Activated CD4-positive, alpha-beta T cell treated with anti-CD3 and anti-CD28 coated beads for 1 hour (primary cell): Measurements from ENCODE around the gene KRTAP3-2.

ENCODE experiments used
- DNase-seq: peaks from one replicate; pipeline ENCODE4 v3.0.0-alpha.2; 2020

The KRTAP3-2 gene

DNA sequence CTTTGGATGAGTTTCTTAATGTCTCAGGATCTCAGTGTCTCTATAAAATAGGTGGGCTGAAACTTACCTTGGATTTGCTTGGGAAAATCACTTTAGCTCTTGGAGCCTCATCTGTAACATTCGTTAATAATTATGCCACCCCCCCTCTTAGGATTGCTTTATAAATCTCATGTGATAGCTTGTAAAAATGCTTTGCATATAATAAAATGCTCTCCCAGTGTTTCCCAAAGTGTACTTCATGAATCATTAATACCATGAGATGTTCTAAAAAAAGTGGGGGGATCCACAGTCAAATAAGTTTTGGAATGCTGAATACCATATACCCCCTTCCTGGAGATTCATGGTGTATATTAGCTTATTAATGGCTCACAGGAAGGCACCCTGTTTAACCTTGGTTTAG, 38.1 kb downstream of the KRTAP3-2 start:
- DNase-seq, result no peak

DNA sequence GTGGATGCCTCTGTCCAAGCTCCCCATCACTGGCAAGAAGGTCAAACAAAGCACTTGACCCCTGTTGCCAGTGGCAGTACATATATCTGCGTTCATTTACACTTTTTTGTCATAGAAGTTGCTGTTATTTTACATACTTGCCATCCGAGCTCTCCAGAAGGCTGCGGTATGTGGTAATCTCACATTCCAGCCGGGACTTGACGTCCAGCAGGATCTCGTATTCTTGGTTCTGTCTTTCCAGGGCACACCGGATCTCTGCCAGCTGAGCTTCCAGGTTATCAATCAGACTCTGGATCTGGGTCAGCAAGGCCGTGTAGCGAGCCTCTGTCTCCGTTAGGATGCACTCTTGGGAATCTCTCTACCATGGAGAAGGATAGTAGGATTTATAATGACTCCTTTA, 39.6 kb downstream of the KRTAP3-2 start:
- no peak for DNase-seq

DNA sequence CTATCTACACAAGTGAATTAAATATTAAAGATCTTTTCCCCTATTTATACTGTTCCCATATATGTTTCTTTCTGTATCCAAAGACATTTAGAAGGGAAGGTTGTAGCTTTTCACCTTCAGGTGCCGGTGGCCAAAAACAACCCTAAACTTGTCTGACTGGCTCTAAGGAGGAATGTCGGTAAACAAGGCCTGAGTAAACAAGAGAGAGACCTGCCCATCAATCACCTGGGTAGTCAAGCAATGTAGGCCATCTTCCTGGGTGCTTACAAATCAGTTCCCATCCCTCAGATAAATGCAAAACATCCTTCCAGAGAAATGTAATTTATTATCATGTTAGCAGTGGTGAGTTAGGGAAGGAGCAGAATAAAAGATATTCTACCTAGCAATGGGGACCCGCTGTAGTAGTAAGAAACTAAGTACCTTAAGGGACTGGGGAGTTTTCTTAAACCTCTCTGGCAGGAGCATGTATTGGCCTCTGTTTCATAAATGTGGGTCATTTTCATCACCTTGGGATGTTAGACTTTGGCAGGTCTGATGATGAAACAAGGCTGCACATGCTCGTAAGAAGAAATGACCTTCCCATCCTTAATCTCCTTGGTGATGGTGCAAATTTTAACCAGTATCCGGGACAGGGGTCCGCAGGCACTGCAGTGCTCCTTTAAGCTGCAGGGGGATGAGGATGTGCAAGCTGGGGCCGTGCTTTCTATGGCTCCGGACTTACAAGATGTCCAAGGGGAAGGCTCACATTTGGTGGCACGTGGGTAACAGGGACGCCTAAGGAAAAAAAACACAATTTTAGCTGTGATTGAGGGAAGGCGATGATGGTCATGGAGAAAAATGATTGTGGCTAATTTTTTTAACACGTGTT, 41.4 kb downstream of the KRTAP3-2 start:
- no peak for DNase-seq

DNA sequence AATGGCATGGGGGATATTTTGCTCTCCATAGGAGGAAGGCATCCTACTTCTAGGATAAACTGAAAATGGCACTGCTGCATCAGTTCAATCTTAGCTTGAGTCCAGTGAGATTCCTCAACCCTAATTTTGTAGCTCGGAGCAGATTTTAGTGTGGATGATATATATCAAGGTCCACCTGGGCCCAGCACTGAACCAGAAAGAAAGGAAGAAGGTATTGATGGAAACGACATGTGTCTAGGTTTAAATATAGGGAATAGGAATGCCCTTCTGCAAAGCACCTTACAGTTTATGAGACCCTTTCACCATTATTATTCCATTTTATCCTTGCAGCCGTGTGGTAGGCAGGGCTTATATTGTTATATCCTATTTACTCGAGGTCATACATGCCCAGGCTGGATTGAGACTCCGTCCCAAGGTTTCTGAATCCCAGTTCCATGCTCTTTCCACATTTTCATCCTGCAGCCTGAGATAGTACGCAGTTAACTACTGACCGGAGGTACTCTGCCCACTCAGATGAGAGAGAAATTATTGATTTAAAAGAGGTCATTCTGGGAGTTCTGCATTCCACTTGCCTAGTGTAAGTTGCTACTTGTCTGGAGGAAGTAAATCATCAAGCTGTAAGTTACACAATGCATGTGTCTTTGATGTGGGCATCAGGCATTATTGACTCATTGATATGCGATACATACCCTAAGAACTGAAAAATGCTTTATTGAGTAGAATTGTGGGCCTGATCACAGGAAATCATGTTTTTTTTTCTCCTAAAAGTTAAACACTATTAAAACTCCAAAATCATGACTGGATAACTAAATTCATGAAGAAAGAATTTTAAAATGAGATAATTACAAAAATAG, 43.1 kb downstream of the KRTAP3-2 start:
- DNase-seq, result no peak

DNA sequence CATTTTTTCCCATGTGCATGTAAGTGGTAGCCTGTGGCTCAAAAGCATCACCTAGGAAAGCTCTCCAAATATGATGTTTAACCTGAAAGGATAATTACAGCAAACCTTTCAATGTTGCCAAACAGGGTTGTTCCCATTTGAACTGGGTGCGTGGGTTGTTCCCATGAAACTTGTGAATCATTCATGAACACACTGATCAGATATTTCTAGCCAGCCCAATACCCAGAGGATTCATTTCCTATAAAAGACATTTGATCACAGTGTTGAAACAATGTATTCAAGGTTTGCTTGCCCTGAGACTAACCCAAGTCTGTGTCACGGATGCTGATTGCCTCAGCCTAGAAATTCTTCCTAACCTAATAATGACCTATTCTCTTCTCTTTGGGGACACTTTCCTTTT, 45.8 kb downstream of the KRTAP3-2 start:
- no peak for DNase-seq

DNA sequence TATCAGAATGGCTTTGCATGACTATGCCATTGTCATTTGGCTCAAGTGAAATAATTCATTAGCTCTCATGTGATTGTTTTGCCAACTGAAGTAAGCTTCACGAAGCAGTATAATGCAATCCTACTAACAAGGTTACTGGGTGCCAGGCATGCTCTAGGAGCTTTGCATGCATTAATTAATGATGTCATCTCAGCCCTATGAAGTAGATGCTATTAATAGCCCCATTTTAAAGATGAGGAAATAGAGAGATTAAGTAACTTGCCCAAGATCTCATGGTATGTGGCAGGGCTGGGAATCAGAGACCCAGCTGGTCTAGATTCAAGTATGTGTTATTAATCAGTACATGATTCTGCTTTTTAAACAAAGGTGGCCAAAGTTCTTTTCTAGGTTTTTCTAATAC, 47.0 kb downstream of the KRTAP3-2 start:
- DNase-seq, result no peak

DNA sequence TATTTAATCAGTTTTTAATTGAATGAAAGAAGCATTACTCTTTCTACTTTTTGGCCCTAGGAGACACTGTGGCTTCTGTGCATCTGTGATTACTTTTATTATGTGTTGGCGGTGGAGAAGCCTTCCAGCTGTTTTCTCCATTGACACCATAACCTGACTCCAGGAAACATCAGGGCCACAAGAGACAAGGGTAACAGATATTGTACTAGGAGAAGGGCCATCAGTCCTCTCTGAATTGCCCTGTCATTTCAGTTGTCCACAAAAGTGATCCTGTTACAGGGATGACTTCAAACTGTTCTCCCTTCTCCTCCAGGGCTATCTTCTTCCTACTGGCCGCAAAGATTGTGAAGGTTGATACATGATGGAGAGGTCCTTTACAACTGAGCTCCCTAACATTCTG, 47.6 kb downstream of the KRTAP3-2 start:
- DNase-seq, result no peak

DNA sequence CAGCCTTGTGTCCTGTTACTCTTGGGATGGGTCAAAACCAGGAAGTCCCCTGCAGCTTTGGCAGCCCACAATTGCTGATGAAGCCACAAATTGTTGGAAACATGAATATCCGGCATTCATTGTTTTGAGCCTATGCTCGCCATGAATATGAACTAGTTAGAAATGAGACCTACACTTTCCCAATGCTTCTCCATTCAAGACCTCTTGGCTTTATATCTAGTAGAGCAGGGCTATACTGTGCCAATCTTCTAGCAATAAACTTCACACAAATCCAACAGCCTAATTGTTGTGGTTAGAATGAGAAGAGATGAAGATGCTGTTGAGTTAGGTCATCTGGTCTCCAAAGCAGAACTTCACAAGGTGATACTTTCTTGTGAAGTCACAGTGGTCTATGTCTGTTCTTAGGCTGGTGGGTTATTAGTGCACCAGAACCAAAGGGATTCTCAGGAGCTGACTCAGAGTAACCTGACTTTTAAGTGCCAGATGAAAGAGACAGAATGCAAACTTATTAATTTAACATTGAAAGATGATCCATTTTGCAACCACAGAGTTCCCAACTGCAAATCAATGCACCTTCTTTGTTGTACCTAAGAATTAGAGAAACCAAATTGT, 48.6 kb downstream of the KRTAP3-2 start:
- DNase-seq, result no peak

DNA sequence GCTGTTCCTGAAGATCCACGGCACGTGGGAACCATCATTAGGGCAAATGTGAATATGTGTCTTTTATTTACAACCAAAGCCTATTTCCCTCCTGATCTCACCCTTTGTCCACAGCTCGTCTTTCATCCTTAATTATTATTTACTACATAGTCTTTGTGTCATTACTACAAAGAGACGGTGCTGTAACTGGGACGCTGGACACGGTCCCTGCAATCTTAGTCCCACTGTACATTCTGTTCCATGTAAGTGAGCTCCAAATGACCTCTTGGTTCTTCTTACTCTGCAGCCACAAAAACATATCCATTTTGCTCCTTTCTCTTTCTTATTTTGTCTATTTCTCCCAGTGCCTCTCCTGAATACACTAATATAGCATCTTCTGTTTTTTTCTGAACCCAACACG, 49.5 kb downstream of the KRTAP3-2 start:
- DNase-seq, result no peak

DNA sequence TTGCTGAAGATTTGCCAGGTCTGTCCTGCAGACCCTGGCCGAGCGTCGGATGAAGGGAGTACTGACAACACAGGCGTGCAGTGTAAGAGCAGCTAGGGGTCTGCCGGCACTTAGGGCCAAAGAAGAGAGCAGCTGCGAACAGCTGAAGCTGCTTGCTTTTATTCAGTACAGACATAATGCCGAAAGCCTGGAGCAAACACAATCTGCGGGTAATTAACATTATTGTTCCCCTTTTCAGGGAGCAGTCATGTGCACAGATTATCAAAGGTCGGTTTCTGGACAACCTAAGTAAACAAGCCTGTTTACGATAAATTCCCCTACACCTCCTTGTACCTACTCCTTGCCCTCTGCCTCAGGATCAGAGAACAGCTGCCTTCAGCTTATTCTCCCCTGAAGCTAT, 50.3 kb downstream of the KRTAP3-2 start:
- DNase-seq, result no peak
